NOMO-1 treated with DMSO at 0.1 percent for 48 hours (cell line): ENCODE measurements around the gene ZNF593.

Source experiments
- DNase-seq: peaks from one replicate; lab custom pipeline; 2025; ENCODE audit not compliant: unreplicated experiment; lab: John Stamatoyannopoulos, UW

Gene ZNF593

DNA sequence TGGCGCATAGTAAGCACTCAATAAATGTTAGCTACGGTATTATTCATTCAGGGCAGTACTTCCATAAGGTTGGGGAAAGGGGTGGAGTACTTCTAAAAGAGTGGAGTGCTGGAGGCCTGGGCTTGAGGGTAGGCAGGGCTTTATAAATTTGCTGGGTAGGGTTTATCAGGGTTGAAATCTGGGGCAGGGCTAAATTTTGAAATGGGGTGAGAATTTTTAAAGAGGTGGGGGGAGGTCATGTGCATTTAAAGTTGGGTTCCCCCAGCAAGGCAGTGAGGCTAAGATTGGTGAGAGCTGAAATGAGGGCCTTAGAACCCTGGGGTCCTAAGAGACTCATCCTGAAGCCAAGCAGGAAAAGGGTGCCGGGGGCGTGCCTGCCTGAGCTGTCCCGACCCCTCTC is 30.7 kb downstream of the ZNF593 start:
- no peak for DNase-seq

- no peak for DNase-seq
These were observed 34.1 kb downstream of the ZNF593 start for GRCh38 chr1:26203642-26204318.

DNA sequence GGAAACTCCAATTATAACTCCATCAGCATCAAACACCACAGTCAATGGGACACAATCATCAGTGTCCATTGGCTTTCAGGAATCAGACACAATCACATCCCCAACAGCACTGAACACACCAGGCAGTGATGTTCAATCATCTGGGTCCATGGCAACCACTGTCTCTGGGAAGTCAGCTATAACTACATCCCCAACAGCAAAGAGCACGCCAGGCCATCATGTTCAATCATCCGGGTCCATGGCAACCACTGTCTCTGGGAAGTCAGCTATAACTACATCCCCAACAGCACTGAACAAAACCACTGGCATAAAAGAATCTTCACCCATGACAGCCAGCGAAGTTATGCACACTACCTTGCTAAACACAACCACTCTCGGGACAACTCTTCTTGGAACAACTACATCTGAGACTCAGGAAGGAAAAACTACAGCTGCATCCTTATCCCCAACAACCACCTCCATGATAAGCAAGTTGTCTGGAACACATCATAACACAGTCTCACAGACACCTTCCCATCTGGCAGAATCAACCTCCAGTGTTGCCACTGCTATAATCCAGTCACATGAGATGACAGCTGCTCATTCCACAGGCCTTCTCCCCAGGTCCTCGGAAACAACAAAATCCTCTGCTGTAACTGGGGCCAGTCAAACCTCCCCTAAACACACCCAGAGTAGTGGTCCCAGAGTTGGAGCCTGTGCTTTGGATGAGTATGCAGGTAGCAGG is 40.6 kb downstream of the ZNF593 start:
- no peak for DNase-seq

DNA sequence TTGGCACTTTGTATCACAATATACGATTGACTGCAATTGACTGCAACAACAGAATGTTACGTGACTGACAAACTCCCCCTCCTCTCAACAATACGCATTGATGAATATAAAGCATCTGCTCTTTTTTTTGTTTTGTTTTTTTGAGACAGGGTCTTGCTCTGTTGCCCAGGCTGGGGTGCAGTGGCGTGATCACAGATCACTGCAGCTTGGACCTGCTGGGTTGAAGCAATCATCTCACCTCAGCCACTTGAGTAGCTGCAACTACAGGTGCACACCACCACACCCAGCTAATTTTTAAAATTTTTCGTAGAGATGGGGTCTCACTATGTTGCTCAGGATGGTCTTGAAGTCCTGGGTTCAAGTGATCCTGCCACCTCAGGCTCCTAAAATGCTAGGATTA is 43.0 kb downstream of the ZNF593 start:
- DNase-seq = no peak

DNA sequence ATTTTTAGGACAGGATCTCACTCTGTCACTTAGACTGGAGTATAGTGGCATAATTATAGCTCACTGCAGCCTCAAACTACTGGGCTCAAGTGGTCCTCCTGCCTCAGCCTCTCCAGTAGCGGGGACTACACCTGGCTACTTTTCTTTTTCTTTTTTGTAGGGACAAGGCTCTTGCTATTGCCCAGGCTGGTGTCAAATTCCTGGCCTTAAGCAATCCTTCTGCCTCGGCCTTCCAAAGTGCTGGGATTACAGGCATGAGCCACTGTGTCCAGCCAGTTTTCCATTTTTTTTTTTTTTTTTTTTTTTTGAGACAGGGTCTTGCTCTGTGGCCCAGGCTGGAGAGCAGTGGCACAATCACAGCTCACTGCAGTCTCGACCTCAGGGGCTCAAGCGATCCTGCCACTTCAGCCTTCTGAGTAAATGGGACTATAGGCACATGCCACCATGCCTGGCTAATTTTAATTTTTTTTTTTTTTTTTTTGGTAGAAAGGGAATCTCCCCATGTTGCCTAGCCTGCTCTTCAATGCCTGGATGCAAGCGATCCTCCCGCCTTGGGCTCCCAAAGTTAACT is 43.7 kb downstream of the ZNF593 start:
- no peak for DNase-seq

DNA sequence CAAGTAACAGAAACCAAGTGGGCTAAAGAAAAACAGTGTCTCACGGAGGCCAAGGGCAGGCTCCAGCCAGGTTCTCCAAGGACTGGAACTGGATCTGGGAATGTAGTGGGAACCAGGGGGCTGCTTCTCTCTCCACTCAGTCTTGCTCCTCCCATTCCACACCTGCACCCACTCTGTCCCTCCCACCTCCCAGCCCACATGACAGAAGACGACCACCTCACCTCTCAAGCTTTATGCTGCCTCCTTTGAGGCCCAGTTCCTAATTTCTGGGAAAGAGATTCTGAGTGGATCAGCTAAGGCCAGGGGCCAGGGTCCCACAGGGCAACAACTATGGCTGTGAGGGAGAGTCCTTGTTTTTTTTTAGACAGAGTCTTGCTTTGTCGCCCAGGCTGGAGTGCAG is 45.5 kb downstream of the ZNF593 start:
- no peak for DNase-seq

DNA sequence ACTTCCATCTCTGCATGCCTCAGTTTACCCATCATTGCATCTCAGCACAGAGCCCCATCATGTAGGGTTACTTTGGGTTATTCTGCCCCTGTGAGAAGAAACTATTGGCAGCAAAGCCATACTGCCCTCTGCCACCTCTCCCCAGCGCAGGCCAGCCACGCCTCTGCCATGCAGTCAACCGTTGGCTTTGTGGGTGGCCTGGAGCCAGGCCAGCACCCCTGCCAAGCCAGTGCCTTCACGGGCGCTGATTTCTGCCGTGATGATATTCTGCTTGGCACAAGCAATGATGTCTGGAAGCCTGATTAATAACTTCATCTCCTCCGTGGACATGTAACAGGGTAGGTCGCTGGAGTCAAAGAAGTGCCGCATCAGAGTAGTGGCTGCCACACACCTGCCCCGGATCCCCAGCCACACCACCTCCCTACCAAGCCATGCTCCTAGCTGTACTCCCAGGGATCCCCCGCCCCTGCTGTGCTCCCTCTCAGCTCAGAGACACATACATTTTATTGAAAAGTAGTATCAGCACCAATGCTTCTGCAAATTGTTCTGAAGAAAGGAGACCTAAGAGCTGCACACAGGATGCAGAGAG is 49.3 kb downstream of the ZNF593 start:
- DNase-seq = no peak
